HG02852 (cell line): ENCODE measurements around the gene CCR2.
"Not testable (repeated sequence)": the region's sequence is repeated elsewhere in the genome, so short reads cannot be mapped to it uniquely, and the experiment has no call there.

Source experiments
- ATAC-seq: cut with Tn5 transposase; IDR thresholded peaks from one replicate; pipeline ENCODE4 v1.9.1; 2021; ENCODE audit warnings: mild to moderate bottlenecking, moderate library complexity; ENCODE audit not compliant: unreplicated experiment

Gene CCR2

GRCh38 chr3:46400846-46401245 is 46.9 kb downstream of the CCR2 start:
- ATAC-seq = no peak

GRCh38 chr3:46401579-46401978 is 47.7 kb downstream of the CCR2 start:
- no peak for ATAC-seq

- not testable (repeated sequence) for ATAC-seq
Observed at GRCh38 chr3:46402902-46403301, 49.0 kb downstream of the CCR2 start.

- no peak for ATAC-seq
Observed at GRCh38 chr3:46405301-46406019, 51.5 kb downstream of the CCR2 start.

- no peak for ATAC-seq
Observed at GRCh38 chr3:46406443-46406787, 52.5 kb downstream of the CCR2 start.

- no peak for ATAC-seq
Observed at GRCh38 chr3:46406788-46407611, 53.1 kb downstream of the CCR2 start, which contains the start of the genes CCR5AS and CCRL2. TSS of gene CCR5AS (minus strand) at chr3:46407066. TSS of gene CCRL2 (plus strand) at chr3:46407259. CDS start at chr3:46408080, 821 bp downstream.

- no peak for ATAC-seq
Observed at GRCh38 chr3:46407970-46408369, 54.1 kb downstream of the CCR2 start.

GRCh38 chr3:46408853-46409252 is 54.9 kb downstream of the CCR2 start:
- no peak for ATAC-seq

GRCh38 chr3:46409739-46410489 is 56.0 kb downstream of the CCR2 start:
- ATAC-seq = no peak
